Umbilical cord (tissue), 2 donors: ENCODE data around the gene RRP15. TPM values are rescaled to one million over a fixed set of nuclear protein-coding genes. Genes with fewer than 3 reads are reported as not detected.

Experiments used
- DNase-seq: peaks from one replicate; pipeline ENCODE4 v3.0.0-alpha.2; 2015; ENCODE audit warnings: low spot score
- total RNA-seq: library from RNA; depleted of rRNA; stranded (reverse); fragments of >200 nt; gene quantifications from one replicate; pipeline ENCODE4 v1.2.3, GENCODE V29; 2014; ENCODE audit warnings: low replicate concordance; ENCODE audit not compliant: insufficient read depth

RRP15 gene
- total RNA-seq, 1 donor from 2014 or later, result 12.0 TPM

- no peak for DNase-seq
Observed at GRCh38 chr1:218361298-218362065, 76.4 kb downstream of the RRP15 start.

- no peak for DNase-seq
Observed at GRCh38 chr1:218362418-218363076, 77.5 kb downstream of the RRP15 start.

GRCh38 chr1:218363141-218363540 is 78.0 kb downstream of the RRP15 start:
- DNase-seq, result no peak

GRCh38 chr1:218364028-218364710 is 79.1 kb downstream of the RRP15 start:
- no peak for DNase-seq

GRCh38 chr1:218365226-218365999 is 80.3 kb downstream of the RRP15 start:
- no peak for DNase-seq

- no peak for DNase-seq
Observed at GRCh38 chr1:218366322-218367052, 81.4 kb downstream of the RRP15 start.

GRCh38 chr1:218367118-218367517 is 82.0 kb downstream of the RRP15 start:
- DNase-seq, result no peak

- no peak for DNase-seq
Observed at GRCh38 chr1:218368686-218369085, 83.6 kb downstream of the RRP15 start.

GRCh38 chr1:218369688-218370511 is 84.8 kb downstream of the RRP15 start:
- DNase-seq, result peak; percentile 89

GRCh38 chr1:218371927-218372672 is 87.0 kb downstream of the RRP15 start:
- DNase-seq, result no peak

- peak; percentile 83 for DNase-seq
Observed at GRCh38 chr1:218374401-218375353, 89.6 kb downstream of the RRP15 start.

GRCh38 chr1:218376722-218377121 is 91.6 kb downstream of the RRP15 start:
- no peak for DNase-seq

- DNase-seq, result peak; percentile 68
Observed at GRCh38 chr1:218377143-218377660, 92.1 kb downstream of the RRP15 start.

GRCh38 chr1:218380125-218380977 is 95.3 kb downstream of the RRP15 start:
- peak; percentile 76 for DNase-seq

- DNase-seq, result no peak
Observed at GRCh38 chr1:218382261-218382660, 97.2 kb downstream of the RRP15 start.

- no peak for DNase-seq
Observed at GRCh38 chr1:218383051-218383450, 98.0 kb downstream of the RRP15 start.

GRCh38 chr1:218383681-218384080 is 98.6 kb downstream of the RRP15 start:
- no peak for DNase-seq
